NCI-H2081 (cell line): ENCODE data around the gene LRSAM1.

Experiments used
- DNase-seq, 2 experiments: peaks; one replicate each; lab custom pipeline; 2025; lab: John Stamatoyannopoulos, UW

Gene LRSAM1

DNA sequence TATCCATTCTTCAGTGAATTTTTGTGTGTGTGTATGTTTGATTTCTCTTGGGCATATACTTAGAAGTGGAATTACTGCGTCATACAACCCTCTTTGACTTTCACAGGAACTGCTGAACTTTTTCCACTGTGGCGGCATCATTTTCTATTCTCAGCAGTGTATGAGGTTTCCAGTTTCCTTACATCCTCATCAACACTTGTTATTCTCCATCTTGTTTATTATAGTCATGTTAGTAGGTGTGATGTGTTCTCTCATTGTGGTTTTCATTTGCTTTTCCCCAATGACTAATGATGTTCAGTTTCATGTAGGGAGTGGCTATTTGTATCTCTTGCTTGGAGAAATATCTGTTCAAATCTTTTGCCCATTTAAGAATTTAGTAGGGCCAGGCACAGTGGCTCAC, 24.6 kb upstream of the LRSAM1 start:
- no peak for DNase-seq

DNA sequence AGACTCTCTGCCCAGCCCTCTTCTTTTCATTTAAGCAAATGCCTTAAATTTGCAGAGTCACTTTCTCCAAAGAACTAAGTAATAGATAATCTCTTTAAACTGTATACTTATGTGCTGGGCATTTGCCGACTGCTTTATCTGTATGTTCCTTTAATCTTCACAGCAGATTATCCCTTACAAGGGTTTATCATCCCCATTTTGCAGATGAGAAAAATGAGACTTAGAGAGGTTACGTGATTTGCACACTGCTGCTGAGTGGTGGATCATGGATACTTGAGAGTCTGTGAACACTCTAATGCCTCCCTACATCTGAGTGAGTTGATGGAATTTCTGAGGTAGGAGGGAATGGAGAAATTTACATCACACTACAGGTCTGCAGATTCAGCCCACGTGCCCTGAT, 23.0 kb upstream of the LRSAM1 start:
- DNase-seq, result no peak

- DNase-seq, result no peak
These were observed 20.9 kb upstream of the LRSAM1 start for GRCh38 chr9:127430415-127430814.

DNA sequence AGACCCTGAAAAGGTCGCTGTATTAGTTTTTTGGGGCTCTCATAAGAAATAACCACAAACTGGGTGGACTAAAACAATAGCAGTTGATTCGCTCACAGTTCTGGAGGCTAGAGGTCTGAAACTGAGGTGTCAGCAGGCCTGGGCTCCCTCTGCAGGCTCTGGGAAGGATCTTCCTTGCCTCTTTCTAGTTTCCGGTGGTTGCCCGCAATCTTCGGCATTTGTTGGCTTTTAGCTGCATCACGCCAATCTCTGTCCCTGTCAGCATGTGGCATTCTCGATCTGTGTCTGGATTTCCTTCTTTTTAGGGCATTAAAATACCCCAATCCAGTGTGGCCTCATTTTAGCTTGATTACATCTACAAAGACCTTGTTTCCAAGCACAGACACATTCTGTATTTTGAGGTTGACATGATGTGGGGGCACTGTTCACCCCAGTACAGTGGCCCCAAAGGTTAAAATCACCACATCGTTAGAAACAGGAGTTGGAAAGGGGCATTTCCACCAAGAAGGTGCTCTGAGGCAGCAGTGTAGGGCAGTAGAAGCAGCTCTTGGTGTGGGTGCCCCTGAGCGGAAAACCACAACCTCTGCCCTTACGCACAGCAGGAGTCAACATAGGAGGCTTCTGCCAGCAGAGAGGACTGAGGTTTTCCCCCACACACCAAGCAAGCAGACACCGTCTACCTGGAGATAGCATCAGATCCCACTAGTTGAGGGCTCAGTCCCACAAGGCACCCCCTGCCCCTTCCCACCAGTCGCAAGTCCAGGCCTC, 13.6 kb upstream of the LRSAM1 start:
- DNase-seq, result no peak

DNA sequence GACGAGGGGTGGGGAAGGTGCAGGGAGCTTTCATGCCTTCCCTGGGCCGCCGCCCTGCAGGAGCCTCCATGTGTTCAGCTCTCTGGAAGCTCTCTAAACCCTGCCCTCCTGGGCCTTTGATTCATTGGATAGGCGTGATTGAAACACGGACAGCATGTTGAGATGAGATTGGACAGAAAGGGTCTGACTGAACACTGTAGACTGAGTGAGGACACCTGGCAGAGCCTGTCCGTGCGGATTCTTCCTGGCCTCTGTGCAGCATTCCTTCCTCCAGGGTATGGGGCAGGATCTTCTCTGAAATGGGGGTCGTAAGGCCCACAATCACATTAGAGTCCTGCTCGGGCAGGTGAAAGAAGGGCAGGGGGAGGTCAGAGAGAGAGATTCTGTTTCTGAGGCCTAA, 12.9 kb upstream of the LRSAM1 start:
- no peak for DNase-seq

- no peak for DNase-seq
These were observed 6.9 kb upstream of the LRSAM1 start for GRCh38 chr9:127444283-127444920.

- no peak for DNase-seq
These were observed 6.1 kb upstream of the LRSAM1 start for GRCh38 chr9:127444921-127445850.

GRCh38 chr9:127445851-127446712, 5.2 kb upstream of the LRSAM1 start:
- DNase-seq, result no peak

GRCh38 chr9:127446713-127447415, 4.4 kb upstream of the LRSAM1 start:
- DNase-seq, result no peak

GRCh38 chr9:127447416-127448111, 3.7 kb upstream of the LRSAM1 start:
- no peak for DNase-seq

GRCh38 chr9:127448112-127448805, 3.1 kb upstream of the LRSAM1 start:
- no peak for DNase-seq

- DNase-seq, result no peak
These were observed 1.9 kb upstream of the LRSAM1 start for GRCh38 chr9:127449332-127449966.

DNA sequence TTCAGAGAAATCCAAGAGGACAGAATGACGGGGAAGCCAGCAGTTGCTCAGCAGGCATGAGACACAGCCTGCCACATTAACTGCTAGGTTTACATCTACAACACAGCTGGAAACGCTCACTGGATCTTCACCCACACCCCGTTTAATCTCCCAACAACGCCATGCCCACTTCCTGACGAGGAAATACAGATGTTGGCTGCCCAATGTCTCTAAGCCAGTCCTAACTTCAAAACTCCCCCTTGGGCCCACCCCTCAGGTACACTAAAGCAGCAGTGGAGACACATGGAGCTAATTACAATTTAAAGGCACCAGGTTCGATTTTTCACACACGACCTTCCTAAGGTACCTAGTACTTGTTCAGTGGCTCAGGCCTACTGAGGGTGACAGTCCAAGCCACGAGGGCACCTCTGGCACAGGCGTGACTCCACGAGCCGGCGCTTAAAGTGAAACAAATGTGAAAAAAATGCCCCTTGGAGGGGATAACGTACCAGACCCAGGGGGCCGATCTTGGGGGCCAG, 1.0 kb upstream of the LRSAM1 start:
- peak in 1 of 2 experiments; percentile 16 for DNase-seq

DNA sequence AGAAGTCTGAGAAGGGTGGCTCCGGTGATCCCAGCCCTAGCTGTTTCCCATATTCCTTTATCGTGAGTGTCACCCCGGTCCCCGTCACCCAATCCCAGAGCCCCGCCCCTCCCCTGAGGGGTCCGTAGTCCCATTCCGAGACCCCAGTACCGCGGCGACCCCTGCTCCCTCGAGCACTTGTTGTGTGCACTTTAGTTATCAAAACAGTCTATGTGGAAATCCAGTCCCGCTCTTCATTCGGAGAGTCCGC, 223 bp downstream of the LRSAM1 start:
- DNase-seq, result no peak

- peak; percentile 21 to 54 for DNase-seq
These were observed 747 bp downstream of the LRSAM1 start for GRCh38 chr9:127451858-127452656.

DNA sequence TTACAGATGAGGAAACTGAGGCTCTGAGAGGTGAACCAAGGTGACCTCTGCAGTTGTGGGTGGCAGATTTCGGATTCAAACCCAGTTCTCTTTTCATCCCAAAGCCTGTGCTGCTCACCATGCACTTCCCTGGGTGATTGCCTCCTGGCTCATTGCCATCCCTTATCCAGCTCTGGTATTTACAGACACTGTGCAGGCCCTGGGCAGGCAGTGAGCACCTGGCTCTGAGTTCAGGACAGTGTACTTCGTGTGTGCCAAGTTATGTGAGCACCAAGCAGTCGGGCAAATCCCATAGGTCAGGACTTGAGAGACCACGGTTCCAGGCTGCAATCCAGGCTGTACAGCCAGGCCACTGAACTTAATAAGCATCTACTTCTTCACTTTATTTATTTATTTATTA, 1.4 kb downstream of the LRSAM1 start:
- peak; percentile 11 to 65 for DNase-seq

GRCh38 chr9:127455324-127455992, 4.1 kb downstream of the LRSAM1 start:
- no peak for DNase-seq
